Immature natural killer cell (primary cell): ENCODE results near the gene ESRP2. TPM values are rescaled to one million over a fixed set of nuclear protein-coding genes. Genes with fewer than 3 reads are reported as not detected.

Experiments used
- DNase-seq, 3 donors: peaks; one replicate each; pipeline ENCODE4 v3.0.0; 2022; ENCODE audit warnings: mixed read lengths in 1 of 3
- H3K27ac Mint-ChIP-seq, 6 donors: one replicate each; pipeline ENCODE4 v1.8.0; 2020; ENCODE audit warnings: mixed read lengths in 6 of 6, mild to moderate bottlenecking in 5 of 6, inconsistent platforms in 4 of 6, moderate library complexity in 3 of 6
- H3K27me3 Mint-ChIP-seq, 3 donors: one replicate each; pipeline ENCODE4 v1.8.0; 2020 to 2021; ENCODE audit warnings: low read depth in 3 of 3, mild to moderate bottlenecking in 3 of 3, mixed read lengths in 3 of 3, moderate library complexity in 3 of 3, inconsistent platforms in 1 of 3
- H3K36me3 Mint-ChIP-seq, 3 donors: one replicate each; pipeline ENCODE4 v1.8.0; 2020; ENCODE audit warnings: mixed read lengths in 3 of 3, inconsistent platforms in 2 of 3, mild to moderate bottlenecking in 2 of 3
- H3K4me1 Mint-ChIP-seq, 2 donors: one replicate each; pipeline ENCODE4 v1.8.0; 2020; ENCODE audit warnings: inconsistent platforms in 2 of 2, mild to moderate bottlenecking in 2 of 2, mixed read lengths in 2 of 2, moderate library complexity in 1 of 2
- H3K4me3 Mint-ChIP-seq, 5 donors: one replicate each; pipeline ENCODE4 v1.8.0; 2020; ENCODE audit warnings: mild to moderate bottlenecking in 5 of 5, mixed read lengths in 5 of 5, inconsistent platforms in 3 of 5, moderate library complexity in 3 of 5
- H3K9me3 Mint-ChIP-seq, 6 donors: one replicate each; pipeline ENCODE4 v1.8.0; 2020; ENCODE audit warnings: mild to moderate bottlenecking in 6 of 6, mixed read lengths in 6 of 6, inconsistent platforms in 4 of 6, moderate library complexity in 3 of 6
- polyA plus RNA-seq, 3 donors: library from polyadenylated mRNA; unstranded; fragments of 300-500 nt; fragmentation: Illumina TruSeq; gene quantifications; one replicate each; pipeline ENCODE4 v1.2.3, GENCODE V29; 2021

Gene ESRP2
- polyA plus RNA-seq, 3 donors from 2014 or later: 0.45 TPM; not detected in 2

DNA sequence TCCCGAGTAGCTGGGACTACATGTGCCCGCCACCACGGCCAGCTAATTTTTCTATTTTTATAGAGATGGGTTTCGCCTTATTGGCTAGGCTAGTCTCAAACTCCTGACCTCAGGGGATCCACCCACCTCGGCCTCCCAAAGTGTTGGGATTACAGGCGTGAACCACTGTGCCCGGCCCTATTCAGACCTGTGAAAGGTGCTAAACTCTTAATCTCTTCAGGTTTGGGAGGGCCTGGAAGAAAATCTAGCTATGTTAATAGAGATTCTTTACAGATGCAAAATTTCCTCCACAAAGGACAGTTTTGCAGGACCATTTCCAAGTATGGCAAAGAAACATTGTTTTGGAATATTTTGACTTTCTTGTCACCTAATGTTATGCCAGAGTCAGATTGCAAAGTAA lies 6.2 kb upstream of the ESRP2 start:
- Mint-ChIP-seq H3K4me1 (peaks cover 33% of the 10 kb centered on the region in 2 donors), H3K27ac (no peak overlapping the region), H3K36me3 (no peaks in the 10 kb centered on the region), H3K27me3 (peaks cover 11 to 17% (median 16%) of the 10 kb centered on the region in 3 donors), H3K4me3 (peak overlapping the region in 1 of 5 donors; percentile 32), H3K9me3 (no peaks in the 10 kb centered on the region)
- DNase-seq: no peak

DNA sequence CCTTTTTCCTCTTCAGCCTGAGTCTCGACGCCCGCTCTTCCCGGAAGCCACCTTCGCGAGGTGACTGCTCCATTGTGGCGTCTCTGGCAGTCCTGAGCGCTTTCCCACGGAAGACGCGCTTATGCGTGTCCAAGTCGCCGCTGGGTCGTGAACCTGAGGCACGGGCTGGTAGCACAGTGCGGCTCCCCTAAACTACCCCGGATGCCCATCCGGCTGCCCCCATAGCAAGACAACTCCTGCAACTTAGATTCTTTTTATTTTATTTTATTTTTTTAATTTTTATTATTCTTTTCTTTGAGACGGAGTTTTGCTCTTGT lies 2.1 kb upstream of the ESRP2 start:
- peaks cover 30 to 39% of the 10 kb centered on the region in 2 donors for H3K4me1 Mint-ChIP-seq
- H3K4me3 Mint-ChIP-seq: peak overlapping the region; percentile 92 to 97 (median 96)
- H3K27me3 Mint-ChIP-seq: peaks cover 10 to 25% (median 23%) of the 10 kb centered on the region in 3 donors
- H3K27ac Mint-ChIP-seq: peak overlapping the region; percentile 36 to 89 (median 78)
- H3K9me3 Mint-ChIP-seq: no peaks in the 10 kb centered on the region
- DNase-seq: no peak
- no peaks in the 10 kb centered on the region for H3K36me3 Mint-ChIP-seq

DNA sequence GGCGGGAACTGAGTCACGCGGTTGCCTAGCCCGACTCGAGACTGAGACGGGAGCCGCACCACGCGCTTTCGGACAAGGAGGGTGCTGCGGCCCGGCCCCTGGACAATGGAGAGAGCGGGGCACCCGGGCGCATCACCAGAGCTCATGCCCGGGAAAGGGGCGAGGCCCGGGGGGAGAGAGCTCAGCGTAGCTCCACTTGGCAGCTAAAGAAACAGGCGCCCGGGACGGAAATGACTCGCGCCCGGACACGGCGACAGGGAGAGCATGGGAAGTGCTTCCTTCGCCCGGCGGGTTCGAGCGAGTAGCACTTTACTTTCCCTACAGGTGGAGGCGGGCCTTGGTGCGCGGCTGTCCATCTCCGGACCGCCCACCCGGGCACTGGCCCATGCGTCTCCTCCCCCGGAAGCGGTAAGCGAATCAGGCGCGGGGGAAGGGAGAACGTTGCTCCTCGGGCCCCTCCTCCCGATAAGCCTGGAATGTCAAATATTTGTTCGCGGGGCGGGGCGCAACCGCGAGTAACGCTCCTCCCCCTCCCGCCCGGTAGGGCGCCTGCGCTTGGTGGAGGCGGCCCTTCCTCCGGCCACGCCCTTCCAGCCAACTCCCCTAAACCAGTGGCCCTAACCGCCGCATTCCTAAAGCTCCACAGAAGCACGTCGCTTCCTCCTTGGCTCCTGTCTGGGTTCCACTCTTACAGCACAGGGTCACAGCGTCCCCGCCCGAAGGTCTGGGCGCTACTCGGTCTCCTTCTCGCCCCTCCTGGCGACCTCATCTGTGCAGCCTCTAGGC lies 1.5 kb upstream of the ESRP2 start:
- peaks cover 10 to 29% (median 23%) of the 10 kb centered on the region in 3 donors for H3K27me3 Mint-ChIP-seq
- H3K4me1 Mint-ChIP-seq: peaks cover 30 to 39% of the 10 kb centered on the region in 2 donors
- DNase-seq: peak; percentile 78 to 81 (median 78)
- H3K36me3 Mint-ChIP-seq: no peaks in the 10 kb centered on the region
- H3K27ac Mint-ChIP-seq: peak overlapping the region; percentile 68 to 89 (median 78)
- H3K4me3 Mint-ChIP-seq: peak overlapping the region; percentile 92 to 97 (median 96)
- H3K9me3 Mint-ChIP-seq: no peaks in the 10 kb centered on the region

DNA sequence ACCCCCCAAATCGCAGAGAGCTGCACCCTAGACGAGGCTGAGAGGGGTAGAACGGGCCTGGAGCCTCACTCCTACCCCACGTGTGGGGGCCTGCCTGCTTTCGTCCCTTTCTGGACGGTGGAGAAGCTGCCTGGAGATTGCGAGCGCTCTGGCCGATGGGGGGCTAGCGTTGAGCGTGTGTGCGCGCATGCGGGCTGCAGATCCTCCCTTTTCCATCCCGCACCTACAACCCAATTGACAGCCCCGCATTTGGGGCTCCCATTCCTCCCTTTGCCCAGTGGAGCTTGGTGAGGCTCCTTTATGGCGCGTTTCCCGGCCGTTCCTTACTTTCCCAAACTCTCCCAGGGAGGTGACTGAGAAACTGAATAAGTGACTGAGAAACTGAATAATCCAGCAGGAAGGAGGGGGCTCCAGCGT lies 907 bp upstream of the ESRP2 start:
- Mint-ChIP-seq H3K36me3 (no peaks in the 10 kb centered on the region), H3K4me3 (peak overlapping the region; percentile 92 to 97 (median 96)), H3K27me3 (peaks cover 10 to 30% (median 26%) of the 10 kb centered on the region in 3 donors), H3K27ac (peak overlapping the region in 5 of 6 donors; percentile 7 to 72 (median 68)), H3K9me3 (no peaks in the 10 kb centered on the region), H3K4me1 (peaks cover 30 to 39% of the 10 kb centered on the region in 2 donors)
- DNase-seq: peak in 2 of 3 donors; percentile 26 to 31

DNA sequence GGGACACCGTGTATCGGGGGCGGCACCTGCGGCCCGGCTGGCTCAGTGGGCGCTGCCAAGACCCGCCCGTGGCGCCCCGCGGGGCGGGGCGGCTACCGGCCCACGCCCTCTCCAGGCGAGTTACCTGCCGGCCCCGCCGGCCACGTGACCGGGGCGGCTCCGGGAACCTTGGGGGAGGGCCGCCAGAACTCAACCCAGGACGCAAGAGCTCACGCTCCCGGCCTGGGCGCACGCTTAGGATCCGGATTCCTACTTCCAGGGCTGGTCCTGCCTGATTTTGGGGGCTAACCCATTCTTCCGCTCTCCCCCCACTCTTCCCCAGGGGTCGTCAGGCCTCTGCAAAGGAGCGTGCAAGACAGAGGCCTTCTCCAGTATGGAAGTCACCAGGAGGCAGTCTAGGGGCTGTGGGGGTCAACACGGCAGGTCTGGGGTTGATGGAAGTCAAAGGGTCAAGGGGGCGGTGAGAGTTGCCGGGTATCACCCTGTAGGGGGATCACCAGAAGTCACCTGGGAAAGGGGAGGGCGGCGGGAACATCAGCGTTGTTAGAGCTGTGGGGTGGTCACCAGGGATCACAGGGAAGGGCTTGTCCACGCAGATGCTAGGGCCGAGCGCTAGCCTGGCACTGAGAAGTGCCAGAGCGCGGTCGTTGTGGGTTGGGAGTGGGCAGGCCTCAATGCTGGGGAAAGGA lies 354 bp upstream of the ESRP2 start:
- Mint-ChIP-seq H3K27me3 (peaks cover 14 to 31% (median 30%) of the 10 kb centered on the region in 3 donors), H3K9me3 (no peaks in the 10 kb centered on the region), H3K27ac (peak overlapping the region in 4 of 6 donors; percentile 51 to 72 (median 70)), H3K36me3 (no peaks in the 10 kb centered on the region), H3K4me1 (peaks cover 30 to 39% of the 10 kb centered on the region in 2 donors), H3K4me3 (peak overlapping the region; percentile 92 to 97 (median 96))
- peak; percentile 22 to 35 (median 28) for DNase-seq

DNA sequence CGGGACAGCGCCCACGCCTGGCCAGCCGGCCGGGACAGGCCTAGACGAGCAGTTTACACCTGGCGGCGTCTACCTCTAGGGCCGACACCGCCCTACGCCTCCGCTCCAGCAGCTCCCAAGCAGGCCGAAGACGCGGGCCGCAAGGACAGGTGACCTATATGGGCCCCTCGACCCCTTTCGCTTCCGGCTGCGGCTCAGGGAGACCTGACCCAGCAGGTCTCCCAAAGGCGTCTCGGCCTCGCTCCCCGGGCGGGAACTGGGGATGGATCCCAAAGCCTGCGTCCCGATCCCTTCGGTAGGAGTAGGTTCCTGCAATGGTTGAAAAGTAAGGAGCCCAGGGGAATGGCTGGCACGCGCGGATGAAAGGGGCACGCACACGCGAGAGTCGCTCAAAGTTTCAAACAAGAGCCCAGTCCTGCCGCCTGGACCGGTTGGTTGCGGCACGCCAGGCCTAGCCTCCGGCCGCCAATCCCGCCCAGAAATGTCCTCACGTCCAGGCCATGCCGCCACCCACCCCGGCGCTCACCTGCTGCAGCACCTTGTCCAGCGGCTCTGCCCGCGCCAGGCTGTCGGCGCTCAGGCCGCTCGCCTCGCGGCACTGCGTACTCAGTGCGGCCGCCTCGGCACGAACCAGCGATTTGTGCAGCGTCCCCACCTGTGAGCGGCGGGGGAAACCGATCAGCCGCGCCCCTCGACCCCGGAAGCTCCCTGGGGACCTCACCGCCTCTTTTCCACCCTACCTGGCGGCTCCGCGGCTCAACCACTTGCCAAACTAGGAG lies 630 bp downstream of the ESRP2 start:
- Mint-ChIP-seq H3K36me3 (no peaks in the 10 kb centered on the region), H3K4me3 (peak overlapping the region in 1 of 5 donors; percentile 38), H3K9me3 (no peaks in the 10 kb centered on the region), H3K27ac (peak overlapping the region in 1 of 6 donors; percentile 54), H3K27me3 (peaks cover 16 to 35% (median 34%) of the 10 kb centered on the region in 3 donors), H3K4me1 (peaks cover 30 to 39% of the 10 kb centered on the region in 2 donors)
- DNase-seq: no peak

DNA sequence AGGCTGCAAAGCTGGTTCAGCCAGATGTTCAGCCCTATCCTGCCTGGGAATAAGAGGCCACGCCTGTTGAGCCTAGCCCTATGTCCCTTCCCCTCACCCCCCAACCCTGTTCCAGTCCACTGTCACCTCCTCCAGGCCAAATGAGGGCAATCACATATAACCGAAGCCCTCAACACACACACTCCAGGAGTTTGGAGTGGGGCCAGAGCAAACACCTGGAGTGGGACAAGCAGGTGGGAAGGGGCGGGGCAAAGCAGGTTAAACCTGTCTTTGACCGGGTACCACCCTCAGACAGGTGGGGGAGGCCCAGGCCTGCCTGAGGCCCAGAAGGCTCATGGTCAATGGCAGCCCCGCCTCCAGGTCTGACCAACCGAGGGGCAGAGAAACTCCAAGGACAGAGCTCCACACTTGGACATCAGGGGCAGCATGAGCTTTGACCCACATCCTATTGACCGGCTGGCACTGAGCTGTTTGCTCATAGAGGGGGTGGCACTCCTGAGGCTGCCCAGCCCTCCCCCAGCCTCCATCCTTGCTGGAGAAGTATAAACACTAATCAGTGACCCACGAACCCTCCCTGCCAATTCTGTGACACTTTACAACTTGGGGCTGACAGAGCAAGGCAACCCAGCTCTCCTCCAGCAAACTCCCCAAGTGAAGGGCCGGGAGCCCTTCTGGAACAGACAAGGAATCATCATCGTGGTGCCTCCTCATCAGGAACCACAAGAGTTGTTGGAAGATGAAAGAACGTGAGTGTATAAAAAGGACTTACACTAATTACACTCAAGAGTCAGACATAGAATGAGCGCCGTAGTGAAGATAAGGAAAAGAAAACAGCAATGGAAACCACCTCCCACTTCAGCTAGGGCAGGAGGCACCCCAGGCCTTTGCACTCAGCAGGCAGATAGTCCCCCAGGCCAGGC lies 1.5 kb downstream of the ESRP2 start:
- Mint-ChIP-seq H3K27me3 (peaks cover 16 to 35% (median 35%) of the 10 kb centered on the region in 3 donors), H3K36me3 (no peaks in the 10 kb centered on the region), H3K27ac (peak overlapping the region in 4 of 6 donors; percentile 4 to 56 (median 44)), H3K4me1 (peaks cover 27 to 40% of the 10 kb centered on the region in 2 donors), H3K4me3 (peak overlapping the region; percentile 4 to 68 (median 34)), H3K9me3 (no peaks in the 10 kb centered on the region)
- DNase-seq: no peak

DNA sequence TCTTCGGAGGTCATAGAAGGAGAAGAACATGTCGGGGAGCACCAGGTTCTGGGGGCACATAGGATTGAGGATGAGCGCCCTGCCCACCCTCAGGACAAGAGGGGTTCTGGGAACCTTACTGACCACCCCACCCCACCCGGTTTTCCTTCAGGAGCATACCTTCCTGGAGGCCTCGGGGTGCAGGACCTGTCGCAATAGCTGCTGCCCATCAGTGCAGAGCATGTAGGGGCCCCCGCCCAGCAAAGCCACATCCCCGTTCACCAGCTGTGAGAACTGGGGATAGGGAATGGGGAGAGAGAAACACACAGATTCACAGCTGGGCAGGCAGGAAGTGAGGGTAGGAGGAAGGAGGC lies 2.1 kb downstream of the ESRP2 start:
- Mint-ChIP-seq H3K4me1 (peaks cover 28 to 44% of the 10 kb centered on the region in 2 donors), H3K9me3 (no peaks in the 10 kb centered on the region), H3K4me3 (no peak overlapping the region), H3K36me3 (peaks cover 0 to 3% (median 0%) of the 10 kb centered on the region in 3 donors), H3K27me3 (peaks cover 16 to 40% (median 35%) of the 10 kb centered on the region in 3 donors), H3K27ac (peak overlapping the region in 4 of 6 donors; percentile 2 to 79 (median 39))
- no peak for DNase-seq

DNA sequence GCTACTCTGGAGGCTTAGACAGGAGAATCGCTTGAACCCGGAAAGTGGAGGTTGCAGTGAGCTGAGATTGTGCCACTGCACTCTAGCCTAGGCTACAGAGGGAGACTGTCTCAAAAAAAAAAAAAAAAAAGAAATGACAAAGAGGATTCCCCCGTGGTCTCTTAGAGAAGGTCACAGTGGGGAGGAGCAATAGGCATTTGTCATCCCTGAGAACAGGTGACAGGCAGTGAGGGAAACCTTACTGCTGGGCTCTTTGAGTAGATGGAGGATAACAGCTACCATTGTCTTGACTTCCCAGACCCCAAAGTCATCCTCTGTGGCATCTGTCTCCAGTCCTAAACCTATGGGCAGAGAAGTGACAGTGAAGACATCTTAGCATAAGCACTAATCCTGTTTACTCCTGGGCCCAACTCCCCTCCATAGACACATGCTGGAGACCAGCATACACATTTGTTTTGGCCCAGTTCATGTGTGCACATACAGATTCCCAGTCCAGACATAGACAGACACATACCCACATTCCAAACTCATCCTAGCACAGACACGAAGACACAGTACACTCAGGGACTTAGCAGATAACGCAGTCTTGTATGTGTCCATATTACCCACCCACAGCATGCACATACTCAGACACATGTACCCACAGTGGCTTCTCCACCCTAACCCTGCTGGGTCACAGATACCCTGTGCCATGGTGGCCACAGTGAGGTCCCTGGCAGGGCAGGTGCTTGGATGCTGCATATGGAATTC lies 2.7 kb downstream of the ESRP2 start:
- H3K36me3 Mint-ChIP-seq: peaks cover 0 to 3% (median 0%) of the 10 kb centered on the region in 3 donors
- H3K4me3 Mint-ChIP-seq: no peak overlapping the region
- peaks cover 16 to 40% (median 35%) of the 10 kb centered on the region in 3 donors for H3K27me3 Mint-ChIP-seq
- H3K4me1 Mint-ChIP-seq: peaks cover 25 to 43% of the 10 kb centered on the region in 2 donors
- no peaks in the 10 kb centered on the region for H3K9me3 Mint-ChIP-seq
- no peak for DNase-seq
- H3K27ac Mint-ChIP-seq: peak overlapping the region; percentile 2 to 79 (median 39)

DNA sequence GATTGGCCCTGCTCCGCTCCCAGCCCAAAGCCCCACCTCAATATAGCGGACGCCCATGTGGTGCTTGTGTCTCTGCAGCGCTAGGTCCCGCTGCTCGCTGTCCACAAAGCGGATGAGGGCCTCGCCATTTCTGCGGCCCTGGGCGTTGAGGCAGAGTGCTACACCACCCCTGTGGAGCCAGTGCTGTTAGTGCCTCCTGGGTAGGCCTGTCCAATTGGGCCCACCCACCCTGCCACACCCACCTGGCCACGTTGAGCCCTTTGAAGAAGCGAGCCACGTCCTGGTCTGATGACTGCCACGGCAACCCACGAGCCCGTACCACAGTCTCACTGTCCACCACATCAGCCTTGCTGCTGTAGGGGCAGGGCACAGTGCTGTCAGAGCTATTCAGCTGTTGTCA lies 3.6 kb downstream of the ESRP2 start:
- H3K4me1 Mint-ChIP-seq: peaks cover 26 to 36% of the 10 kb centered on the region in 2 donors
- peaks cover 8 to 34% (median 29%) of the 10 kb centered on the region in 3 donors for H3K27me3 Mint-ChIP-seq
- DNase-seq: no peak
- H3K4me3 Mint-ChIP-seq: no peak overlapping the region
- peak overlapping the region in 2 of 6 donors; percentile 7 to 36 for H3K27ac Mint-ChIP-seq
- H3K9me3 Mint-ChIP-seq: no peaks in the 10 kb centered on the region
- H3K36me3 Mint-ChIP-seq: peaks cover 0 to 3% (median 0%) of the 10 kb centered on the region in 3 donors

DNA sequence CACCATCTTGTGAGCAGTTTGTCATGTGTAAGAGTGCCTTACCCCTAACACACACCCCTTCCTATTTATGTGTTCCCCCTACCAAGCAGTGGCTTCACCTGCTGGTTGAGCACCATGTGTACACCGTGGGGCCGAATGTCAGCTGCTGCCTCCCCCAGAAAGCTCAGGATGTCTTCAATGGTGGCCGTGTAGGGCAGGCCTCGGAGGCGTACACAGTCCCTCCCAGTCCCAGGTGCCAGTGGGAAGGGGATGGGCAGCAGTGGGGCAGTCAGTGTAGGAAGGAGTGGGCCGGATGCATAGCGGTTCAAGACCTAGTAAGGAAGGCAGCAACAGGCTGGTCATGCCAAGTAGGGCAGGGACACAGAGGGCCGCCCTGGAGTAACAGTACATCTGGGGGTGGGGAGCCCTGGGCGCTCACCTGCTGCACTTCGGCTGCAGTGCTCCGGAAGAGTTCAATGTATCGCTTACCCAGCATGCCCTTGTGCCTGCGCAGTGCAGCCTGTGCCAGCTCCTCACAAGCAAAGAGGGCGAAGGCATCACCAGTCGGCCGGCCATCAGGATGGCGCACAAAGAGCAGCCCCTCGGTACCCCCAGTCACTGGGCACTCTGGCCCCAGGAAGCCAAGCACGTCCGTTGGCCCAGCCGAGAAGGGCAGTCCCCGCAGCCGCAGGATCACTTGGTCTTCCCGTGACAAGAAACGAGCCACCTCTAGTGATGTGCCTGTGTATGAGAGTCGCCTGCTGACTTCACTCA lies 4.4 kb downstream of the ESRP2 start:
- Mint-ChIP-seq H3K9me3 (no peaks in the 10 kb centered on the region), H3K4me3 (no peak overlapping the region), H3K27me3 (peaks cover 8 to 29% (median 22%) of the 10 kb centered on the region in 3 donors), H3K36me3 (peaks cover 0 to 3% (median 0%) of the 10 kb centered on the region in 3 donors), H3K4me1 (peaks cover 20 to 38% of the 10 kb centered on the region in 2 donors), H3K27ac (peak overlapping the region in 1 of 6 donors; percentile 30)
- DNase-seq: no peak
